ENCODE results near the gene MANBA.

The MANBA gene

DNA sequence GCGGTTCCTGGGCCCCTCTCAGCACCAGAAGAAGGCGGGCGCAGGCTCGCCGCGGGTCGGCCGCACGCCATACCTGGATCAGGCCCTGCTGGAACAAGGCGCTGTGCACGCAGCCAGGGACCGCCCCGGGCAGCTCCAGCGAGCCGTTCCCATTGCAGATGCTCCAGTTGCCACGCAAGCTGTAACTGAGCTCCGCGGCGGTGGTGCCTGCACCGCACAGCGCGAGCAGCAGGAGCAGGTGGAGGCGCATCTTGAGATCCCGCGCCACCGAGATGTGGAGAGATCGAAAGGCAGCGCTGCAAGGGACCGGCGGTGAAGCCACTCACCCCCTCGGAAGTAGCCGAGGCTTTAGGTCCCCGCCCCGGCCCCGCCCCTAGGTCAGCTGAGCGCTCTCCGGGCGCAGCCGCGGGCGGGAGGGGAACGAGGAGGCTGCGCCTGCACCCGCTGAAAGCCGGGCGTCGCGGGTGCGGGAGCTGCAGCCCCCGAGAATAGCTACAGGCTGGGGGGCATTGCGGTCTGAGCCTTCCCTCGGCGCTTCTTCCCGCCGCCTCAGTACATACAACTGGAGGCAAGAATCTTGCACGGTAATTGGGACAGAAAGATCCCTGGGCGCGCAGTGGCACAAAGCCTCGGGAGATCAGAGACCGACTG lies at the start of gene MANBA (continued):
- TF ChIP-seq ZNF335 (tag by site-specific recombination; conservative IDR thresholded peaks at IDR 0.05) (peak; percentile 99), GLIS2 (tag by site-specific recombination; IDR thresholded peaks at IDR 0.05) (peak; percentile 91), KLF16 (tag by site-specific recombination; IDR thresholded peaks at IDR 0.05) (peak; percentile 74), GFI1B (tag by site-specific recombination; IDR thresholded peaks at IDR 0.05) (no peak), ZNF529 (tag by site-specific recombination; IDR thresholded peaks at IDR 0.05; ENCODE audit: insufficient replicate concordance) (no peak), ZNF501 (tag by site-specific recombination; IDR thresholded peaks at IDR 0.05) (peak; percentile 78; the same call in 1 of the 2 replicates), ZFP41 (tag by site-specific recombination; IDR thresholded peaks at IDR 0.05; ENCODE audit: borderline replicate concordance) (no peak), ZNF843 (tag by site-specific recombination; IDR thresholded peaks at IDR 0.05) (peak; percentile 34; the same call in 1 of the 2 replicates), ZNF791 (tag by site-specific recombination; IDR thresholded peaks at IDR 0.05) (no peak), SP3 (tag by site-specific recombination; IDR thresholded peaks at IDR 0.05) (peak; percentile 70), ZNF560 (tag by site-specific recombination; IDR thresholded peaks at IDR 0.05; ENCODE audit: borderline replicate concordance) (no peak), GLI2 (tag by site-specific recombination; IDR thresholded peaks at IDR 0.05; ENCODE audit: borderline replicate concordance, low read depth) (no peak), ZXDB (tag by site-specific recombination; IDR thresholded peaks at IDR 0.05) (peak; percentile 39; the same call in 1 of the 2 replicates), ZIC2 (tag by site-specific recombination; IDR thresholded peaks at IDR 0.05) (peak; percentile 42), ZNF391 (tag by site-specific recombination; IDR thresholded peaks at IDR 0.05; ENCODE audit: borderline replicate concordance, low read depth) (0 out of 2 replicates have a peak, but pooled peaks have one; percentile 35), SETDB1 (IDR thresholded peaks at IDR 0.05; ENCODE audit: insufficient read length, low read length) (no peak), ZNF112 (tag by site-specific recombination; IDR thresholded peaks at IDR 0.05) (no peak), ZBTB20 (tag by site-specific recombination; IDR thresholded peaks at IDR 0.05) (peak; percentile 74), YY1 (tag by site-specific recombination; IDR thresholded peaks at IDR 0.05) (peak; percentile 42; the same call in 1 of the 2 replicates), ZBTB8A (tag by site-specific recombination; IDR thresholded peaks at IDR 0.05) (peak; percentile 94), TRIM28 (IDR thresholded peaks at IDR 0.05; ENCODE audit: borderline replicate concordance, low read length) (0 out of 2 replicates have a peak, but pooled peaks have one; percentile 66), ZNF341 (tag by site-specific recombination; IDR thresholded peaks at IDR 0.05; ENCODE audit: low read depth) (peak; percentile 94), ZNF404 (tag by site-specific recombination; IDR thresholded peaks at IDR 0.05) (no peak), ZNF561 (tag by site-specific recombination; IDR thresholded peaks at IDR 0.05; ENCODE audit: borderline replicate concordance) (peak; percentile 48; the same call in 1 of the 2 replicates), ZEB2 (tag by site-specific recombination; IDR thresholded peaks at IDR 0.05) (peak; percentile 75)
- TF ChIP-seq, protein P1, sequence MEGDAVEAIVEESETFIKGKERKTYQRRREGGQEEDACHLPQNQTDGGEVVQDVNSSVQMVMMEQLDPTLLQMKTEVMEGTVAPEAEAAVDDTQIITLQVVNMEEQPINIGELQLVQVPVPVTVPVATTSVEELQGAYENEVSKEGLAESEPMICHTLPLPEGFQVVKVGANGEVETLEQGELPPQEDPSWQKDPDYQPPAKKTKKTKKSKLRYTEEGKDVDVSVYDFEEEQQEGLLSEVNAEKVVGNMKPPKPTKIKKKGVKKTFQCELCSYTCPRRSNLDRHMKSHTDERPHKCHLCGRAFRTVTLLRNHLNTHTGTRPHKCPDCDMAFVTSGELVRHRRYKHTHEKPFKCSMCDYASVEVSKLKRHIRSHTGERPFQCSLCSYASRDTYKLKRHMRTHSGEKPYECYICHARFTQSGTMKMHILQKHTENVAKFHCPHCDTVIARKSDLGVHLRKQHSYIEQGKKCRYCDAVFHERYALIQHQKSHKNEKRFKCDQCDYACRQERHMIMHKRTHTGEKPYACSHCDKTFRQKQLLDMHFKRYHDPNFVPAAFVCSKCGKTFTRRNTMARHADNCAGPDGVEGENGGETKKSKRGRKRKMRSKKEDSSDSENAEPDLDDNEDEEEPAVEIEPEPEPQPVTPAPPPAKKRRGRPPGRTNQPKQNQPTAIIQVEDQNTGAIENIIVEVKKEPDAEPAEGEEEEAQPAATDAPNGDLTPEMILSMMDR (tag by site-specific recombination; IDR thresholded peaks at IDR 0.05) = peak; percentile 73
- TF ChIP-seq, protein P2, sequence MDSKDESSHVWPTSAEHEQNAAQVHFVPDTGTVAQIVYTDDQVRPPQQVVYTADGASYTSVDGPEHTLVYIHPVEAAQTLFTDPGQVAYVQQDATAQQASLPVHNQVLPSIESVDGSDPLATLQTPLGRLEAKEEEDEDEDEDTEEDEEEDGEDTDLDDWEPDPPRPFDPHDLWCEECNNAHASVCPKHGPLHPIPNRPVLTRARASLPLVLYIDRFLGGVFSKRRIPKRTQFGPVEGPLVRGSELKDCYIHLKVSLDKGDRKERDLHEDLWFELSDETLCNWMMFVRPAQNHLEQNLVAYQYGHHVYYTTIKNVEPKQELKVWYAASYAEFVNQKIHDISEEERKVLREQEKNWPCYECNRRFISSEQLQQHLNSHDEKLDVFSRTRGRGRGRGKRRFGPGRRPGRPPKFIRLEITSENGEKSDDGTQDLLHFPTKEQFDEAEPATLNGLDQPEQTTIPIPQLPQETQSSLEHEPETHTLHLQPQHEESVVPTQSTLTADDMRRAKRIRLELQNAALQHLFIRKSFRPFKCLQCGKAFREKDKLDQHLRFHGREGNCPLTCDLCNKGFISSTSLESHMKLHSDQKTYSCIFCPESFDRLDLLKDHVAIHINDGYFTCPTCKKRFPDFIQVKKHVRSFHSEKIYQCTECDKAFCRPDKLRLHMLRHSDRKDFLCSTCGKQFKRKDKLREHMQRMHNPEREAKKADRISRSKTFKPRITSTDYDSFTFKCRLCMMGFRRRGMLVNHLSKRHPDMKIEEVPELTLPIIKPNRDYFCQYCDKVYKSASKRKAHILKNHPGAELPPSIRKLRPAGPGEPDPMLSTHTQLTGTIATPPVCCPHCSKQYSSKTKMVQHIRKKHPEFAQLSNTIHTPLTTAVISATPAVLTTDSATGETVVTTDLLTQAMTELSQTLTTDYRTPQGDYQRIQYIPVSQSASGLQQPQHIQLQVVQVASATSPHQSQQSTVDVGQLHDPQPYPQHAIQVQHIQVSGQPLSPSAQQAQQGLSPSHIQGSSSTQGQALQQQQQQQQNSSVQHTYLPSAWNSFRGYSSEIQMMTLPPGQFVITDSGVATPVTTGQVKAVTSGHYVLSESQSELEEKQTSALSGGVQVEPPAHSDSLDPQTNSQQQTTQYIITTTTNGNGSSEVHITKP (tag by site-specific recombination; IDR thresholded peaks at IDR 0.05) = peak; percentile 93
- TF ChIP-seq, protein P3, sequence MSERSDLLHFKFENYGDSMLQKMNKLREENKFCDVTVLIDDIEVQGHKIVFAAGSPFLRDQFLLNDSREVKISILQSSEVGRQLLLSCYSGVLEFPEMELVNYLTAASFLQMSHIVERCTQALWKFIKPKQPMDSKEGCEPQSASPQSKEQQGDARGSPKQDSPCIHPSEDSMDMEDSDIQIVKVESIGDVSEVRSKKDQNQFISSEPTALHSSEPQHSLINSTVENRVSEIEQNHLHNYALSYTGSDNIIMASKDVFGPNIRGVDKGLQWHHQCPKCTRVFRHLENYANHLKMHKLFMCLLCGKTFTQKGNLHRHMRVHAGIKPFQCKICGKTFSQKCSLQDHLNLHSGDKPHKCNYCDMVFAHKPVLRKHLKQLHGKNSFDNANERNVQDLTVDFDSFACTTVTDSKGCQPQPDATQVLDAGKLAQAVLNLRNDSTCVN (tag by site-specific recombination; optimal IDR thresholded peaks at IDR 0.05) = peak; percentile 88
